ENCODE data around the gene BTF3. TPM values are rescaled to one million over a fixed set of nuclear protein-coding genes. Genes with fewer than 3 reads are reported as not detected.

The BTF3 gene
- total and polyA plus RNA-seq, 4 donors = 370 to 645 (median 516) TPM

DNA sequence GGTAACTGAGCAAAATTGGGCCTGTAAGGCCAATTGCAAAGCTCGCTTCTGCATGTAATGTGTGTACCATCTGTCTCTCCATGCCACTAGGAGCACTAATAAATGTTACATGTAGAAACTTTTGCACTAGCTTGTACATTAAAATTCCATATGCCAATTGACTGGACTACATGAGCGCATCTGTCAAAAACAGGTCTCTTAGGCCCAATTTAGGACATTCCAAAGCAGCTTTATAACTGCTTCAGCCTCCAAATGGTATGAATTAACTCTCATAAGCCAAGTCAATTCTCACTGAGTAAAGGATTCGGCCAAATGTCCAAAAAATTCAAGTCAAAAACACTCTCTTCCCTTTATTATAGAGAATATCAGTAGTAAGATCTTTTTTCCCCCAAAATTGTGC is 26.1 kb upstream of the BTF3 start:
- Histone ChIP-seq H3K4me3 (no peak overlapping the region), H3K9me3 (ENCODE audit: control insufficient read depth in 4 of 4, insufficient read depth in 3 of 4, low read length in 3 of 4) (peaks cover 0 to 4% (median 0%) of the 10 kb centered on the region in 4 donors), H3K36me3 (ENCODE audit: control insufficient read depth in 4 of 4, insufficient read depth in 4 of 4, low read length in 4 of 4) (no peaks in the 10 kb centered on the region), H3K4me1 (ENCODE audit: control insufficient read depth in 5 of 5, insufficient read depth in 5 of 5, low read length in 5 of 5) (no peaks in the 10 kb centered on the region), H3K9ac (ENCODE audit: insufficient read depth in 1 of 2, low read length in 2 of 2) (no peak overlapping the region), H3K27ac (ENCODE audit: low read depth in 1 of 2, low read length in 1 of 2) (no peak overlapping the region), H3K27me3 (ENCODE audit: control insufficient read depth in 3 of 3, insufficient read depth in 3 of 3, low read length in 2 of 3) (peaks cover 0 to 5% (median 5%) of the 10 kb centered on the region in 3 donors)
- DNase-seq = no peak
- 88 to 95% methylated on average over 3 of the region's 3 CpGs for WGBS, 2 donors
- no peak for TF ChIP-seq CTCF (IDR thresholded peaks at IDR 0.05; ENCODE audit: control extremely low read depth, extremely low read depth)
- ATAC-seq (ENCODE audit: insufficient read depth, low FRiP score) = no peak

- H3K27me3 ChIP-seq (ENCODE audit: control insufficient read depth in 3 of 3, insufficient read depth in 3 of 3, low read length in 2 of 3) = peaks cover 0 to 6% (median 3%) of the 10 kb centered on the region in 3 donors
- no peak overlapping the region for H3K27ac ChIP-seq (ENCODE audit: low read depth in 1 of 2, low read length in 1 of 2)
- WGBS, 2 donors = 86 to 91% methylated on average over 1 of the region's 1 CpG
- no peak overlapping the region for H3K4me3 ChIP-seq
- ATAC-seq (ENCODE audit: insufficient read depth, low FRiP score) = no peak
- no peak for TF ChIP-seq CTCF (IDR thresholded peaks at IDR 0.05; ENCODE audit: control extremely low read depth, extremely low read depth)
- no peaks in the 10 kb centered on the region for H3K36me3 ChIP-seq (ENCODE audit: control insufficient read depth in 4 of 4, insufficient read depth in 4 of 4, low read length in 4 of 4)
- no peaks in the 10 kb centered on the region for H3K9me3 ChIP-seq (ENCODE audit: control insufficient read depth in 4 of 4, insufficient read depth in 3 of 4, low read length in 3 of 4)
- H3K4me1 ChIP-seq (ENCODE audit: control insufficient read depth in 5 of 5, insufficient read depth in 5 of 5, low read length in 5 of 5) = no peaks in the 10 kb centered on the region
- DNase-seq = no peak
- H3K9ac ChIP-seq (ENCODE audit: insufficient read depth in 1 of 2, low read length in 2 of 2) = no peak overlapping the region
Measured at GRCh38 chr5:73480500-73480899, 17.7 kb upstream of the BTF3 start.

DNA sequence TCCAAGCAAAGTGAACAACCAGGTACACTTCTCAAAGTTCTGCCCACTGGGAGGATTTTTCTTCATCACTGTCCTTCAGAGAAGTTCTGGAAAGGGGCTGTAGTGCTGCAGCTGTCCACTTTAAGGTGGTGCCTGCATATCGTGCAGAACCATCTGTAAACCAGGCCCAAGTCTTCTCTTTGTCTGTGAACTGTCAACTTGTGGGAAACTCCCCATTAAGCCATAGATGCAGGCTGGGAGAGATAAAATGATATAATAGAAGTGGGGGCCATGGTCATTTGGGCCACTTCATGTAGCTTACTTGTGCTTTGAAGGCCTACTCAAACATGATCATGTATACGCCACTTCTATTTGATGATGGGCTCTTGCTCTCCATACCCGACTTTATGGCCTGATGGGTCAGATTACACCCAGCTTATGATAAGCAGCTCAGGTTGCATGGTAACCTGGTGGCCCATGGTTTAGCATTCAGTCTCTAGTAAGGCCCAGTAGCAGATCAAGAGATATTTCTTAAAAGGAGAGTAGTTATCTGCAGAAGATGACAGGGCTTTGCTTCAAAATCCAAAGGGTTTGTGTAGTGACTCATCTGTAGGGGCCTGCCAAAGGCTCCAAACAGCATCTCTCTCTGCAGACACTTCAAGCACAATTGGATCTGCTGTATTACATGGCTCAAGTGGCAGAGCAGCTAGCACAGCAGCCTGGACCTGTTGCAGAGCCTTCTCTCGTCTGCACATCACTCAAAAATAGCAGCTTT is 15.7 kb upstream of the BTF3 start:
- DNase-seq (no peak), ATAC-seq (ENCODE audit: insufficient read depth, low FRiP score) (no peak)
- 81 to 91% methylated on average over 4 of the region's 4 CpGs for WGBS, 2 donors
- no peak overlapping the region for H3K4me3 ChIP-seq
- no peaks in the 10 kb centered on the region for H3K36me3 ChIP-seq (ENCODE audit: control insufficient read depth in 4 of 4, insufficient read depth in 4 of 4, low read length in 4 of 4)
- TF ChIP-seq CTCF (IDR thresholded peaks at IDR 0.05; ENCODE audit: control extremely low read depth, extremely low read depth) = no peak
- H3K27me3 ChIP-seq (ENCODE audit: control insufficient read depth in 3 of 3, insufficient read depth in 3 of 3, low read length in 2 of 3) = peaks cover 3 to 6% (median 4%) of the 10 kb centered on the region in 3 donors
- H3K9me3 ChIP-seq (ENCODE audit: control insufficient read depth in 4 of 4, insufficient read depth in 3 of 4, low read length in 3 of 4) = no peaks in the 10 kb centered on the region
- no peak overlapping the region for H3K9ac ChIP-seq (ENCODE audit: insufficient read depth in 1 of 2, low read length in 2 of 2)
- no peaks in the 10 kb centered on the region for H3K4me1 ChIP-seq (ENCODE audit: control insufficient read depth in 5 of 5, insufficient read depth in 5 of 5, low read length in 5 of 5)
- H3K27ac ChIP-seq (ENCODE audit: low read depth in 1 of 2, low read length in 1 of 2) = no peak overlapping the region
